SK-N-SH treated with all-trans-retinoic acid at 6 μM for 48 hours (cell line): ENCODE results near the gene NCBP3.

Experiments
- ARNTL ChIP-seq: fragments of 450-650 bp; formaldehyde crosslinking; IDR thresholded peaks from 2 replicates; pipeline ENCODE4 v1.5.0; 2020; ENCODE audit warnings: low read depth, mild to moderate bottlenecking, moderate library complexity, borderline replicate concordance
- CSDC2 ChIP-seq: fragments of 250-450 bp; sonication (Bioruptor Pico); IDR thresholded peaks from 2 replicates; pipeline ENCODE4 v1.5.0; 2020; ENCODE audit warnings: mild to moderate bottlenecking, moderate library complexity
- CSRNP3 ChIP-seq: fragments of 250-450 bp; sonication (Bioruptor Pico); IDR thresholded peaks from 2 replicates; pipeline ENCODE4 v1.5.1; 2021; ENCODE audit warnings: mild to moderate bottlenecking, moderate library complexity
- ISL1 ChIP-seq: fragments of 250-450 bp; sonication (Bioruptor Pico); IDR thresholded peaks from 2 replicates; pipeline ENCODE4 v2.1.2; 2022; ENCODE audit warnings: mild to moderate bottlenecking, moderate library complexity
- PATZ1 ChIP-seq: fragments of 250-450 bp; sonication (Bioruptor Pico); IDR thresholded peaks from 2 replicates; pipeline ENCODE4 v1.8.0; 2020; ENCODE audit warnings: mild to moderate bottlenecking, moderate library complexity, borderline replicate concordance
- POU6F1 ChIP-seq: fragments of 250-450 bp; sonication (Bioruptor Pico); IDR thresholded peaks from 2 replicates; pipeline ENCODE4 v1.8.0; 2021; ENCODE audit warnings: low read depth, mild to moderate bottlenecking, moderate library complexity, borderline replicate concordance
- PPARA ChIP-seq: fragments of 250-450 bp; sonication (Bioruptor Pico); IDR thresholded peaks from 2 replicates; pipeline ENCODE4 v1.5.0; 2020; ENCODE audit warnings: mild to moderate bottlenecking, borderline replicate concordance
- RARB ChIP-seq: fragments of 250-450 bp; sonication (Bioruptor Pico); IDR thresholded peaks from 2 replicates; pipeline ENCODE4 v1.8.0; 2021; ENCODE audit warnings: mild to moderate bottlenecking, moderate library complexity
- ZFP3 ChIP-seq: fragments of 250-450 bp; sonication (Bioruptor Pico); IDR thresholded peaks from 2 replicates; pipeline ENCODE4 v1.5.0; 2020; ENCODE audit warnings: mild to moderate bottlenecking, moderate library complexity
- ZFP30 ChIP-seq: fragments of 450-650 bp; formaldehyde crosslinking; IDR thresholded peaks from 2 replicates; pipeline ENCODE4 v1.5.0; 2022; ENCODE audit warnings: mild to moderate bottlenecking, moderate library complexity
- ZNF565 ChIP-seq: fragments of 450-650 bp; formaldehyde crosslinking; conservative IDR thresholded peaks from 2 replicates; pipeline ENCODE4 v1.5.0; 2020; ENCODE audit warnings: low read depth, mild to moderate bottlenecking, moderate library complexity
- ZNF70 ChIP-seq: fragments of 450-650 bp; formaldehyde crosslinking; IDR thresholded peaks from 2 replicates; pipeline ENCODE4 v1.5.0; 2020; ENCODE audit warnings: mild to moderate bottlenecking, moderate library complexity

- TF ChIP-seq ZNF70 (CRISPR knock-in tag) (no peak), PATZ1 (no peak), ZFP30 (CRISPR knock-in tag) (no peak), PPARA (no peak), CSRNP3 (CRISPR knock-in tag) (no peak), ISL1 (no peak), ZFP3 (CRISPR knock-in tag) (no peak), ARNTL (CRISPR knock-in tag) (no peak), POU6F1 (CRISPR knock-in tag) (no peak), CSDC2 (CRISPR knock-in tag) (no peak), RARB (CRISPR knock-in tag) (no peak), ZNF565 (no peak)
These were observed 20.2 kb upstream of the NCBP3 start for GRCh38 chr17:3866276-3866675.
